Endothelial cell of umbilical vein (primary cell): ENCODE measurements around the gene JAML.

Experiments used
- MAX ChIP-seq: IDR thresholded peaks from 2 replicates; pipeline ENCODE4 v1.6.1; 2011; ENCODE audit not compliant: insufficient read depth, insufficient read length
- POLR2A ChIP-seq: IDR thresholded peaks from 2 replicates; pipeline ENCODE4 v1.6.1; 2012; ENCODE audit warnings: low read depth, mild to moderate bottlenecking, control low read depth, low read length

- TF ChIP-seq POLR2A: no peak
- no peak for TF ChIP-seq MAX
These were observed 11.4 kb upstream of the JAML start for GRCh38 chr11:118236170-118236569.
